Left renal pelvis (tissue), 4 donors: ENCODE data around the gene ARHGEF38. TPM values are rescaled to one million over a fixed set of nuclear protein-coding genes. Genes with fewer than 3 reads are reported as not detected.
"Not testable (repeated sequence)": the region's sequence is repeated elsewhere in the genome, so short reads cannot be mapped to it uniquely, and the experiment has no call there.

Source experiments
- DNase-seq, 4 donors: peaks; one replicate each; pipeline ENCODE4 v3.0.0-alpha.2; 2013; ENCODE audit warnings: low read depth in 4 of 4, low spot score in 3 of 4
- polyA plus RNA-seq, 4 donors: library from polyadenylated mRNA; unstranded; fragments of 120-200 nt; gene quantifications; one replicate each; pipeline ENCODE4 v1.2.1, GENCODE V29; 2013; ENCODE audit not compliant: insufficient read length in 4 of 4

ARHGEF38 gene
- polyA plus RNA-seq, 4 donors, result 1.4 to 5.9 (median 5.5) TPM

GRCh38 chr4:105607876-105608275 is 55.5 kb downstream of the ARHGEF38 start:
- no peak for DNase-seq

DNA sequence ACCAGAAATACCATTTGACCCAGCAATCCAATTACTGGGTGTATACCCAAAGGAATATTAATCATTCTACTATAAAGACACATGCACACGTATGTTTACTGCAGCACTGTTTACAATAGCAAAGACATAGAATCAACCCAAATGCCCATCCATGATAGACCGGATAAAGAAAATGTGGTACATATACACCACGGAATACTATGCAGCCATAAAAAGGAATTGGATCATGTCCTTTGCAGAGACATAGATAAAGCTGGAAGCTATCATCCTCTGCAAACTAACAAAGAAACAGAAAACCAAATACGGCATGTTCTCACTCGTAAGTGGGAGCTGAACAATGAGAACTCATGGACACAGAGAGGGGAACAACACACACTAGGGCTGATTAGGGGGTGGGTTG is 57.4 kb downstream of the ARHGEF38 start:
- DNase-seq, result not testable (repeated sequence)

- no peak for DNase-seq
These were observed 60.9 kb downstream of the ARHGEF38 start for GRCh38 chr4:105613306-105613705.

- no peak for DNase-seq
These were observed 66.9 kb downstream of the ARHGEF38 start for GRCh38 chr4:105619188-105619931.

GRCh38 chr4:105620640-105621323 is 68.4 kb downstream of the ARHGEF38 start:
- no peak for DNase-seq

DNA sequence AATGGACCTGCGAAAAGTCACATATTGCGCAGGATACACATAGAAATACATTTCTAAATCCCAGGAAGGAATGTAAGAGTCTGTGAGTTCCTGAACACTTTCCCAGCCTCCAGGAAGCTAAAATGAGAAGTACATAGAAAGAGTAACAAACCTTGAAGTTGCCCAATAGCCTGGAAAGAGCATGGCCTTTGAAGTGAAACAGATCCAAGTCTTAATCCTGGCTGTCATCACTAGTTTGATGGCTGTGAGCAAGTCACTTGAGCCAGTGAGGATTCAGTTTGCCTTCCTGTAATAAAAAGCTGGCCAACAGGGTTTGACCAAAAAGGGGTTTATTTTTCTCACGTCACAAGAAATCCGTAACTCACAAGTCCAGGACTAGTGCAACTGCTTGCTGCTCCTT is 69.8 kb downstream of the ARHGEF38 start:
- no peak for DNase-seq

GRCh38 chr4:105623099-105623498 is 70.7 kb downstream of the ARHGEF38 start:
- DNase-seq, result no peak

DNA sequence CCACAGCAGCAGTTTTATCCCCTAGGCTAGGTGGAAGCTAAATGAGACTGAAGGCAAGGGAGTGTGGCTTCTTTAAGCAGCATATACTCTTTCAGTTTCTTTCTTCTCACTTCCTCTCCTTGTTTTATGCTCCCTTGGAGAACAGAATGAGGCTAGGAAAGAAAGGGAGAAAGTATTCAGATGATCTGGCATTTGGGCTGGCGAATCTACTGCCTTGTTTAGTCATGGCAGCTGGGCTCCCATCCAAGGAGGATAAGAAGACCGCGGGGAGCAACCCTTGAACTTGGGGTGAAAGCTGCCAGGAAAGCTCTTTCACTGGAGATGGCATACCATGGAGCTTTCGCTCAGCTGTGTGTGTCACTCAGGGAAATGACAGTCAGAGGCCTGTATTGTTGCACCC is 72.1 kb downstream of the ARHGEF38 start:
- DNase-seq, result no peak

- no peak for DNase-seq
These were observed 72.8 kb downstream of the ARHGEF38 start for GRCh38 chr4:105625214-105625613.

DNA sequence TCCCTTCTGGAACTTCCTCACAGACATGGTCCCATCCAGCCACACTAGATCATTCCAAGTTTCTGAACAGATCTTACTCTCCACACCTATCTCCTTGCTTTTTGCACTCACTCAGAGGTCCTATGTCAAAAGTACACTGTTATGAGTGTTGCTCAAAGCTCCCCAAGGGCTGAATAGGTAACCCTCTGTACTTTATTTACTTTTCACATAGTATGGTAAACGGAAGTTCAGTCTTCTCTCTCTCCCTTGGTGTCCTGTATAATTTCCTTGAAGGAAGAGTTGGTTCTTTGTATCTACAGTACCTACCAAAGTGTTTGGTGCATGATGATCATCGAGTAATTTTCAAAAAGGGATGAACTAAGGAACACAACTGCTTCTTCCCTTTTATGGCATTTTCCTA is 74.4 kb downstream of the ARHGEF38 start:
- no peak for DNase-seq

GRCh38 chr4:105627620-105628019 is 75.2 kb downstream of the ARHGEF38 start:
- no peak for DNase-seq

DNA sequence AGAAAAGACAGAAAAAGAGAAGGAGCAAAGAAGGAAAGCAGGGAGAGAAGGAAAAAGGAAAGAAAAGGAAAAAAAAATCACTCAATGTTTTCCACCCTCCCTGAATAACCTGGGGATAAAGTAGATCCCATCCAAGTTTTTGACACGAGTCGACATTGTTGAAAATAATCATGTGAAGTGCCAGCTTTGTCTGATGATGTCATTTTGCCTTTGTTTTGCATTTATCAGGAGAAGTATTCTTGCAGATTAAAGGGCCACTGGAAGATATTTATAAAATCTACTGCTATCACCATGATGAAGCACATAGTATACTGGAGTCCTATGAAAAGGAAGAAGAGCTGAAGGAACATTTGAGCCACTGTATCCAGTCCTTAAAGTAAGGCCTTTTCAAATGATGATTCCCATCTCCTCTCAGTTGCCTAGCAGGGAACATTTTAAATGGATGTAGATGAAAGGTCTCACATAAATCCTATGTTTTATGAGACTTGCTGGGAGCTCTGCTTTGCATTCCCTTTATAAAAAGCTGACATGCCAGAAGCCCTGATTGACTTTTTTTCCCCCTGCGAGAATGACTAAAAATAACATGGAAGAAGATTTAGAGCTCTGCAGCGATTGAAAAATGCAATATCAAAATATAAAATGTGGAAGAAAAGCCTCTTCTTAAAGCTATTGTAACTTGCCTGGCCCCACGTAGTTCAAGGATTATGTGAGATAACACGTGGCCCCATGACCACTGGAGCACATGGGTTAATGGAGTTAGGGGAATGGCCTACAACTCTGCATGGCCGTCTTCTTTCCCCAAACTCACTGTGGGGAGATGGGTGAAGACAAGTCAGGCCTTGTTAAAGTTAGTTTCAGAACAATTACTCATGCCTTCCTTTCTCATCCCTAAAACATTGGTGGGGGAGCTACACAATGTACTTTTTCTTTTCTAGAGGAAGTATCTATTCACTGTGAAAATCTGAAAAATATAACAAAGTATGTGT is 78.5 kb downstream of the ARHGEF38 start:
- peak in 1 of 4 donors; percentile 47 for DNase-seq

DNA sequence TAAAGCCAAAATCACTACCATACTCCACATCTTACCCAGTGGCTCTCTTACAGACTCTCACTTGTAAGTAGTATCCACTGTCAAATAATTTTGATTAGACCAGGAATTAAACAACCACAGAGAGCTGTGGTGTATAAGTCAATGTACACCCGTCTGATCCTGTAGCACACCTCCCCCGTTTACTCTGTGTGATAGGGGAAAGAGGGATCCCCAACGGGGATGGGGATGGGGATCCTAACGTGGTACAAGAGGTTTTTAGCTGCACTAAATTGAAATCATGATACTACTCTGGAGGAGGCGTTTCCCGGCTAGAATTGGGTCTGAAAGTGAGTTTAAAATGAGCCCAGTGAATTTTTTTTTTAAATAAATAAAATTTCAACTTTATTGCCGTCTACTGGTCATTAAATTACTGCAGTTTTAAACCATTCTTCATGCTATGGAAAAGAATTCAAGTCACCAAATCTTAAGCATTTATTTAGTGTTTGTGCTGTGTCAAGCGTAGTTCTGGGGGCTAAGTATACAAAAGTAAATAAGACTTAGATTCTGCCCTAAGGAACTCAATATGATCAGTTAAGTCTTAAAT is 79.5 kb downstream of the ARHGEF38 start:
- DNase-seq, result no peak

- DNase-seq, result no peak
These were observed 80.2 kb downstream of the ARHGEF38 start for GRCh38 chr4:105632599-105632998.

DNA sequence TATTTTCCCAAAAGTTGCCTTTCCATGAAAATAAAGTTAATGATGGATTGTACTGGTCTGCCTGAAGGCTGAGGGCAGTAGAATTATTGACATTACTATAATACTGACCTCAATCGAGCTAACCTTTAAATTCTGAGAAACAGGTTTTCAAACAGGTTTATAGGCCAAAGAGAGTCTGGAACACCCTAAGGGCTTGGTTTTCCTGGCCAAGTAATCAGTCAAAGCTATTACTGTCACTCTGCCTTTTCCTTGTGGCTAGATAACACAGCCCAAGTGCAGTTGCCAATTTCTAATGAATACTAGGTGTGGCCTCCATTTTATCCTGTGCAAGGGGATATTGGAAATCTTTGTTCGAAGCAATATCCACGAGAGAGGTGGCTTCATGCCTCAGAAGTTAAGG is 80.8 kb downstream of the ARHGEF38 start:
- no peak for DNase-seq

- no peak for DNase-seq
These were observed 82.1 kb downstream of the ARHGEF38 start for GRCh38 chr4:105634402-105635080.

DNA sequence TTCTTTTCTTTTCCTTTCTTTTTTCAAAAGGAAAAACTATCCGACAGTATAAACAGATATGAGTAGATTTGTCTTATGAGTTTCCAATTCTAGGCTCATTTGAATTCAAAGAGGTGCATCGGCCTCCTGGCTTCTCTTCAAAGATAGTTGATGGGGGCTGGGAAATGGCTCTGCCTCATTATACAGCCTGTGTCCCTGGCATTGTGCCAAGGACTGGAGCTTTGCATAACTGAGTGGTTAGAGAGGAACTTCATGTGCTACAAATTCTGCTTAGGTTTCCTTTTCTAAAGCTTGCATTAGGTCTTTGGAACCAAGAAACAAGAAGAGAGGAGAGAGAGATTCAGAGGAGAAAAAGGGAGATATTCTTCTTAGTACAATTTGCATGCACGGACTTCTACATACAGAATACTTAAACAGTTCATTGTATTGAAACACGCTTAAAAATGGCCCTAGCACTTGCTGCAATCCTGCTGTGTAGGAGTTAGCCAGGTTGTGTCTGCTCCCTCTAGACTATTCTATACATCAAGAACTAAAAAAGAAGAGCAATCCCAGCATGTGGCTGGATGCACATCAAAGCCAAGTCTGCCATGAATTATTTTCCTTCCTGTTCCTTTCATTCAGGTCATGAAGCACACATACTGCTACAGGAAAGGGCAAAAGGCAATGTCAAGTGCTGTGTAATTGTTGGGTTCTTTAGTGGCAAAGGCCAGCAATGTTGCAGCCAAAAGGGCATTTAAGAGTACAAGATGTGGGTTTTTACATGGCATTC is 85.2 kb downstream of the ARHGEF38 start:
- no peak for DNase-seq

- DNase-seq, result no peak
These were observed 89.4 kb downstream of the ARHGEF38 start for GRCh38 chr4:105641845-105642244.

DNA sequence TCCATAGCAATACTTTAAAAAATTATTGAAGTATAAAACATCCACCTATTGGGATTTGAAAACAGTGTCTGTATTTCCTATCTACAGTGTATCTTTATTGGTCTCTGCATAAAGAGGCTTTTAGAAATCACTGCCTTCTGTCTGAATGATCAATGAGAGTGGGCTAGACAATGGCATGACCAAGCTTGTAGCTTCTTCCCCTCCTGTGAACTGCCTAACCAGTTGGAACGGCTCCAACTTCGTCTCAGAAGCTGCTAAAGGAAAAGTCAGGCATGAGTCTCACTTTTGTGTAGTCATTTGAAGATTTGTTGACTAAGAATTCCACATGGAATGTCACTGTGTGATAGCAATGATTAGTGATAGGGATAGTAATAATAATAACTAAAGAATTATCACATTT is 91.8 kb downstream of the ARHGEF38 start:
- DNase-seq, result no peak
